Body of pancreas (tissue), 4 donors: ENCODE data around the gene BTBD18. TPM values are rescaled to one million over a fixed set of nuclear protein-coding genes. Genes with fewer than 3 reads are reported as not detected.

Source experiments
- ATAC-seq: fragments of 150-250 bp; one replicate; pipeline ENCODE4 v1.9.1; 2016
- DNase-seq, 4 donors: peaks; one replicate each; pipeline ENCODE4 v3.0.0-alpha.2; 2019
- H3K27ac ChIP-seq, 4 donors: fragments of 200-600 bp; sonication (generic); 1 replicate in 3 of 4; 2 replicates in 1 of 4; pipeline versions ENCODE4 v1.5.1 to v1.6.1; 2016 to 2019; ENCODE audit warnings: mild to moderate bottlenecking in 1 of 4, mixed read lengths in 1 of 4, moderate library complexity in 1 of 4
- H3K27me3 ChIP-seq, 2 donors: fragments of 200-600 bp; sonication (generic); one replicate each; pipeline ENCODE4 v1.6.0; 2016; ENCODE audit warnings: mild to moderate bottlenecking in 1 of 2
- H3K36me3 ChIP-seq, 2 donors: fragments of 200-600 bp; sonication (generic); replicated peaks in 1 of 2; 2 replicates each; pipeline ENCODE4 v1.5.1; 2016; ENCODE audit warnings: low read depth in 2 of 2; ENCODE audit not compliant: insufficient read depth in 1 of 2
- H3K4me1 ChIP-seq: fragments of 200-600 bp; sonication (generic); one replicate; pipeline ENCODE4 v1.6.0; 2016
- H3K4me3 ChIP-seq, 2 donors: fragments of 200-600 bp; sonication (generic); 1 replicate in 1 of 2; 2 replicates in 1 of 2; pipeline ENCODE4 v1.5.1; 2016 to 2019
- H3K9me3 ChIP-seq, 3 donors: fragments of 200-600 bp; sonication (generic); 1 replicate in 2 of 3; 2 replicates in 1 of 3; pipeline ENCODE4 v1.5.1; 2016
- CTCF ChIP-seq, 7 experiments: fragments of 450-650 bp in 4 of 7; fragments of 200-600 bp in 3 of 7; sonication (generic) in 3 of 7; IDR thresholded peaks; one replicate each; pipeline ENCODE4 v1.5.1; 2016 to 2019; ENCODE audit warnings: antibody characterized with exemption in 7 of 7
- POLR2A ChIP-seq, 3 donors: fragments of 450-650 bp; IDR thresholded peaks; one replicate each; pipeline ENCODE4 v1.6.1; 2016; ENCODE audit warnings: antibody characterized with exemption in 3 of 3, mild to moderate bottlenecking in 2 of 3
- WGBS, 2 donors: methylation state at CpG; one replicate each; pipeline ENCODE4 v1.1.5; 2017; 5-methylcytosine and 5-hydroxymethylcytosine counted together
- intact Hi-C: fragments of 100-400 bp; cut with DNase I; formaldehyde crosslinking; loops from one replicate; pipeline ENCODE4 v1.15.1; 2023
- total RNA-seq, 2 donors: library from RNA; depleted of rRNA; stranded (reverse); fragments of >200 nt; gene quantifications; one replicate each; pipeline ENCODE4 v1.1.0, GENCODE V29; 2016

The BTBD18 gene
- total RNA-seq, 2 donors from 2014 or later = not detected

- 86 to 91% methylated on average over 6 of the region's 6 CpGs for WGBS, 2 donors
- Histone ChIP-seq H3K27me3 (no peaks in the 10 kb centered on the region), H3K4me1 (peaks cover 3% of the 10 kb centered on the region), H3K36me3 (peaks cover 0 to 21% of the 10 kb centered on the region in 2 donors), H3K27ac (no peak overlapping the region), H3K4me3 (no peak overlapping the region), H3K9me3 (no peaks in the 10 kb centered on the region)
- intact Hi-C loops = no loop called here
- TF ChIP-seq CTCF (IDR thresholded peaks at IDR 0.05) = no peak
- TF ChIP-seq POLR2A (IDR thresholded peaks at IDR 0.05) = no peak
- DNase-seq (no peak), ATAC-seq (no peak)
Measured at GRCh38 chr11:57704932-57705331, 46.7 kb downstream of the BTBD18 start.

GRCh38 chr11:57703341-57703740 is 48.3 kb downstream of the BTBD18 start:
- Histone ChIP-seq H3K9me3 (no peaks in the 10 kb centered on the region), H3K36me3 (peaks cover 0 to 36% of the 10 kb centered on the region in 2 donors), H3K27ac (no peak overlapping the region), H3K4me1 (no peaks in the 10 kb centered on the region), H3K4me3 (no peak overlapping the region), H3K27me3 (no peaks in the 10 kb centered on the region)
- no peak for ATAC-seq
- intact Hi-C loops = no loop called here
- no peak for TF ChIP-seq CTCF (IDR thresholded peaks at IDR 0.05)
- no peak for TF ChIP-seq POLR2A (IDR thresholded peaks at IDR 0.05)
- no peak for DNase-seq
- 90 to 96% methylated on average over 4 of the region's 4 CpGs for WGBS, 2 donors

GRCh38 chr11:57700425-57700824 is 51.2 kb downstream of the BTBD18 start:
- intact Hi-C loops = no loop called here
- Histone ChIP-seq H3K27me3 (no peaks in the 10 kb centered on the region), H3K4me3 (no peak overlapping the region), H3K36me3 (peaks cover 10 to 55% of the 10 kb centered on the region in 2 donors), H3K4me1 (no peaks in the 10 kb centered on the region), H3K27ac (no peak overlapping the region), H3K9me3 (no peaks in the 10 kb centered on the region)
- 72 to 76% methylated on average over 3 of the region's 3 CpGs for WGBS, 2 donors
- ATAC-seq = no peak
- TF ChIP-seq POLR2A (IDR thresholded peaks at IDR 0.05) (no peak), CTCF (IDR thresholded peaks at IDR 0.05) (no peak)
- DNase-seq = no peak

- intact Hi-C loops = no loop called here
Measured at GRCh38 chr11:57699813-57700212, 51.8 kb downstream of the BTBD18 start.

More at GRCh38 chr11:57699813-57700212, 51.8 kb downstream of the BTBD18 start:
- Histone ChIP-seq H3K27me3 (no peaks in the 10 kb centered on the region), H3K4me1 (no peaks in the 10 kb centered on the region), H3K36me3 (peaks cover 10 to 57% of the 10 kb centered on the region in 2 donors), H3K4me3 (no peak overlapping the region), H3K9me3 (no peaks in the 10 kb centered on the region), H3K27ac (no peak overlapping the region)
- ATAC-seq (no peak), DNase-seq (no peak)
- no peak for TF ChIP-seq POLR2A (IDR thresholded peaks at IDR 0.05)
- no peak for TF ChIP-seq CTCF (IDR thresholded peaks at IDR 0.05)
- WGBS, 2 donors = 83 to 85% methylated on average over 10 of the region's 10 CpGs
